Keratinocyte (primary cell): ENCODE results near the gene GNAS-AS1. TPM values are rescaled to one million over a fixed set of nuclear protein-coding genes. Genes with fewer than 3 reads are reported as not detected.

Source experiments
- DNase-seq: peaks from one replicate; pipeline ENCODE4 v3.0.0-alpha.2; 2011; ENCODE audit warnings: low read depth, missing footprints, low spot score
- FAIRE-seq: peaks from 2 replicates; lab custom pipeline; 2011; peaks lifted over from hg19 to GRCh38; lab: Jason Lieb, UNC
- H2AFZ ChIP-seq: 2 replicates; pipeline ENCODE4 v1.6.0; 2012; ENCODE audit warnings: low read length, control low read depth, inconsistent platforms; ENCODE audit not compliant: control insufficient read depth
- H3K27ac ChIP-seq: 2 replicates; pipeline ENCODE4 v1.5.1; 2011; ENCODE audit warnings: low read length; ENCODE audit not compliant: control insufficient read depth, insufficient read depth
- H3K27me3 ChIP-seq: 3 replicates; pipeline ENCODE4 v1.6.0; 2011; ENCODE audit warnings: low read length; ENCODE audit not compliant: control insufficient read depth, insufficient read depth; ENCODE audit errors: extremely low read depth
- H3K36me3 ChIP-seq, 2 experiments: 2 replicates in 1 of 2; 3 replicates in 1 of 2; pipeline ENCODE4 v1.5.1; 2011; ENCODE audit warnings: low read length in 2 of 2, mild to moderate bottlenecking in 1 of 2; ENCODE audit not compliant: control insufficient read depth in 2 of 2, insufficient read depth in 2 of 2; ENCODE audit errors: extremely low read depth in 1 of 2
- H3K4me1 ChIP-seq: 3 replicates; pipeline ENCODE4 v1.5.1; 2011; ENCODE audit warnings: low read length; ENCODE audit not compliant: control insufficient read depth, insufficient read depth; ENCODE audit errors: extremely low read depth
- H3K4me2 ChIP-seq: 3 replicates; pipeline ENCODE4 v1.6.0; 2011; ENCODE audit warnings: low read depth, low read length; ENCODE audit not compliant: control insufficient read depth, insufficient read depth; ENCODE audit errors: extremely low read depth
- H3K4me3 ChIP-seq, 3 experiments: fragments of 200-600 bp in 1 of 3; sonication (generic) in 1 of 3; 2 replicates in 2 of 3; 3 replicates in 1 of 3; pipeline ENCODE4 v1.5.1; 2011 to 2016; ENCODE audit warnings: low read length in 3 of 3, mild to moderate bottlenecking in 3 of 3, control low read depth in 2 of 3, inconsistent platforms in 1 of 3, low read depth in 1 of 3, mixed read lengths in 1 of 3, mixed run types in 1 of 3, moderate library complexity in 1 of 3; ENCODE audit not compliant: control insufficient read depth in 2 of 3, insufficient read depth in 2 of 3; ENCODE audit errors: extremely low read depth in 1 of 3
- H3K79me2 ChIP-seq: 2 replicates; pipeline ENCODE4 v1.6.0; 2012; ENCODE audit warnings: low read length; ENCODE audit not compliant: control insufficient read depth, insufficient read depth
- H3K9ac ChIP-seq: 3 replicates; pipeline ENCODE4 v1.6.0; 2011; ENCODE audit warnings: low read length; ENCODE audit not compliant: control insufficient read depth, insufficient read depth; ENCODE audit errors: extremely low read depth
- H3K9me1 ChIP-seq: 3 replicates; pipeline ENCODE4 v1.6.0; 2011; ENCODE audit warnings: low read length; ENCODE audit not compliant: control insufficient read depth, insufficient read depth; ENCODE audit errors: extremely low read depth
- H3K9me3 ChIP-seq: 2 replicates; pipeline ENCODE4 v1.5.1; 2012; ENCODE audit warnings: low read depth, low read length; ENCODE audit not compliant: control insufficient read depth
- H4K20me1 ChIP-seq: 3 replicates; pipeline ENCODE4 v1.6.0; 2011; ENCODE audit warnings: low read length; ENCODE audit not compliant: control insufficient read depth, insufficient read depth; ENCODE audit errors: extremely low read depth
- CTCF ChIP-seq, 3 experiments: IDR thresholded peaks in 1 of 3; conservative IDR thresholded peaks in 1 of 3; optimal IDR thresholded peaks in 1 of 3; 2 replicates in 2 of 3; 3 replicates in 1 of 3; pipeline versions ENCODE3 to v1.5.1; 2011; ENCODE audit warnings: low read length in 3 of 3, mild to moderate bottlenecking in 3 of 3, moderate library complexity in 2 of 3, control low read depth in 1 of 3, inconsistent platforms in 1 of 3; ENCODE audit not compliant: insufficient read depth in 2 of 3; ENCODE audit errors: extremely low read depth in 1 of 3
- EZH2 ChIP-seq: IDR thresholded peaks from one replicate; pipeline ENCODE4 v1.6.1; 2012; ENCODE audit warnings: inconsistent platforms, mild to moderate bottlenecking, low read length, moderate library complexity
- dilution Hi-C: fragments of 300-500 bp; cut with MboI; formaldehyde crosslinking; loops from one replicate; pipeline ENCODE4 v1.7.0; 2020; ENCODE audit warnings: low sequenced_read_pairs; ENCODE audit not compliant: extremely low pct_ligation_motif_present
- polyA plus RNA-seq, 5 experiments: library from polyadenylated mRNA; depleted of rRNA in 3 of 5; stranded (reverse) in 3 of 5; stranded (forward) in 1 of 5; unstranded in 1 of 5; fragments of >200 nt; gene quantifications; 1 replicate in 1 of 5; 2 replicates in 3 of 5; 3 replicates in 1 of 5; pipeline versions ENCODE4 v1.2.1 to v1.2.3, GENCODE V29; 2011 to 2012; ENCODE audit warnings: missing spikeins in 2 of 5, low read depth in 1 of 5, low replicate concordance in 1 of 5

Gene GNAS-AS1
- polyA plus RNA-seq, 1 donor (not counting 4 experiments of a cell fraction or from before 2014, with no cell fraction given): 0.31 TPM

- H3K36me3 ChIP-seq: no peaks in the 10 kb centered on the region
- no peaks in the 10 kb centered on the region for H3K79me2 ChIP-seq
- DNase-seq (no peak), FAIRE-seq (no peak)
- no peak overlapping the region for H2AFZ ChIP-seq
- no peak overlapping the region for H3K4me3 ChIP-seq
- H4K20me1 ChIP-seq: no peaks in the 10 kb centered on the region
- no peak overlapping the region for H3K27ac ChIP-seq
- no peaks in the 10 kb centered on the region for H3K4me1 ChIP-seq
- peaks cover 7% of the 10 kb centered on the region for H3K27me3 ChIP-seq
- no peak overlapping the region for H3K9ac ChIP-seq
- no peak overlapping the region for H3K4me2 ChIP-seq
- dilution Hi-C loops: no loop called here
- TF ChIP-seq CTCF (optimal IDR thresholded peaks at IDR 0.05 in 1 of 3, IDR thresholded peaks at IDR 0.05 in 1 of 3, conservative IDR thresholded peaks at IDR 0.05 in 1 of 3; ENCODE audit: extremely low read depth in 1 of 3, insufficient read depth in 2 of 3, low read length in 3 of 3) (no peak), EZH2 (no peak)
- H3K9me3 ChIP-seq: no peaks in the 10 kb centered on the region
- H3K9me1 ChIP-seq: no peaks in the 10 kb centered on the region
These were observed 27.7 kb upstream of the GNAS-AS1 start for GRCh38 chr20:58878399-58878798.

GRCh38 chr20:58877976-58878360, 27.3 kb upstream of the GNAS-AS1 start:
- dilution Hi-C loops: no loop called here
- no peak overlapping the region for H2AFZ ChIP-seq
- DNase-seq (no peak), FAIRE-seq (no peak)
- H3K9me3 ChIP-seq: no peaks in the 10 kb centered on the region
- H3K4me3 ChIP-seq: no peak overlapping the region
- H3K36me3 ChIP-seq: no peaks in the 10 kb centered on the region
- no peak overlapping the region for H3K27ac ChIP-seq
- no peaks in the 10 kb centered on the region for H3K9me1 ChIP-seq
- H3K27me3 ChIP-seq: peaks cover 4% of the 10 kb centered on the region
- H3K4me2 ChIP-seq: no peak overlapping the region
- TF ChIP-seq EZH2 (no peak), CTCF (optimal IDR thresholded peaks at IDR 0.05 in 1 of 3, IDR thresholded peaks at IDR 0.05 in 1 of 3, conservative IDR thresholded peaks at IDR 0.05 in 1 of 3; ENCODE audit: extremely low read depth in 1 of 3, insufficient read depth in 2 of 3, low read length in 3 of 3) (no peak)
- H3K79me2 ChIP-seq: no peaks in the 10 kb centered on the region
- no peaks in the 10 kb centered on the region for H4K20me1 ChIP-seq
- no peaks in the 10 kb centered on the region for H3K4me1 ChIP-seq
- H3K9ac ChIP-seq: no peak overlapping the region
